Smooth muscle cell of trachea (primary cell): ENCODE data around the gene CD180. TPM values are rescaled to one million over a fixed set of nuclear protein-coding genes. Genes with fewer than 3 reads are reported as not detected.

Source experiments
- total RNA-seq: library from RNA; depleted of rRNA; stranded (reverse); fragments of >200 nt; gene quantifications from 2 replicates; pipeline ENCODE4 v1.2.1, GENCODE V29; 2014

Gene CD180
- total RNA-seq = under 0.01 TPM in 1 of 2 replicates, not detected in the other

DNA sequence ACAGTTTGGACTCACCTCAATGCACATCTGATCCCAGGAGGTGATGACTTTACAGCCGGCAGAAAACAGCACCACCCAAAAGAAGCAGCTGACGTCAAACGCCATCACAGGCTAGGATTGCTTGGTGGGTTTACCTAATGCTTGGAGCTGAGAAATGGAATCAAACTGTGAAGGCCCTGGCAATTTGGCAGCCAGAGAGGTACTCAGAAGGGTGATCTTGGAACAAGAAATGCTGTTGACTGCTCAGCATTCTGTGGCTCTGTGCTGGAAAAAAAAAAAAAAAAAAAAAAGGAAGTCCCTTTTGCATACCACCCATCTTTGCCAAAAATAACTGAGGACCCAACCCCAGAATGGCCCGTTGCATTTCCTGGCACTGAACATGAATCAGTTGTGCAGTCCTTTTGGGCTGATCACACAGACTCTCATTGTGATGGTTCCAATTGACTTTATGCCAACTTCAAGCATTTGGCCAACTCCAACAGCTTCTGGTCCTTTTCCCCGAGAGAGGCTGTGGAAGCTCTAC, at the start of gene CD180:
Gene CD180 (minus strand): TSS at position 263 of the 523 bp plus-strand sequence. CDS start 158 bp downstream, at position 105.

